ENCODE results near the gene RIT2. TPM values are rescaled to one million over a fixed set of nuclear protein-coding genes. Genes with fewer than 3 reads are reported as not detected.

The RIT2 gene
- total RNA-seq, 1 experiment from 2014 or later = 1.5 TPM

Other genes with a start within 250 kb of the RIT2 start
- 1.4 to 2.2 TPM (median 1.7 TPM) in 3 replicates for gene SYT4, start 161.8 kb upstream of the RIT2 start, total RNA-seq (2021)

Data from WTC11 (cell line).